Measurements from ENCODE around the gene BRIP1.
"Not testable (repeated sequence)": the region's sequence is repeated elsewhere in the genome, so short reads cannot be mapped to it uniquely, and the experiment has no call there.

BRIP1 gene

GRCh38 chr17:61862105-61862574 is 1.2 kb downstream of the BRIP1 start:
- DNase-seq = no peak

- DNase-seq = not testable (repeated sequence)
Observed at GRCh38 chr17:61860397-61860796, 2.9 kb downstream of the BRIP1 start.

- DNase-seq = no peak
Observed at GRCh38 chr17:61856035-61856434, 7.3 kb downstream of the BRIP1 start.

GRCh38 chr17:61852857-61853256 is 10.5 kb downstream of the BRIP1 start:
- no peak for DNase-seq

DNA sequence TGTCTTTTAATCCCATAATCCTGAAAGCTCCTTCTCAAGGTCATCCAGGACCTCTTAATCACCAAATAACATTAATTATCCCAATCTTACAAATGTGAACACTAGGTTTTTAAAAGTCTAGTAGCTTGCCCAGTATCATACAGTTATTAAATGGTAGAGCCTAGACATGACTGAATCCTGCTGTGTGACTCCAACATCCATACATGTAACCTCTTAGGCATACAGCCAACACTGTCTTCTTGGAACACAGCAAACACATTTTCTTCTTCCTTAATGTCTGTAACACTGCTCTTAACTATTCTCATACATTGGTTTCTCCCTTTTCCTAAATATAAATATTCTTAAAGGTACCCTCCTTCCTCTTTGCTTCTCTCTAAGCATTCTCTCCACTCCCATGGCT is 13.7 kb downstream of the BRIP1 start:
- DNase-seq = no peak

DNA sequence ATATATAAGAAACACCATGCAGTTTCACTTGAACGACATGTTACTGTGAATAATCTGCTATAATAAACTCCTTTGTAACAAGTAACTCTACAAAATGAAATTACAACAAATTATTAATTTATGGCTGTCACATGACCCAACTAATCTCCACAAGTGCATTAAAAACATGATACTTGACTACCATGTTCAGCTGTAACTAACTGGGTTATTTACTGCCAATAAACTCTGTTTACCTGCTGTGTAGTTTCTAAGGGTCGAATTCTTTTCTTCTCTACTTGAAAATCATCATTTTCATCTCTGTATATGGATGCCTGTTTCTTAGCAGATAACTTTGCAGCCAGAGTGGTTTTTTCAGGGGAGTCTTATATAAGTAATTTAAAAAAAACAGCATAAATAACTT is 14.4 kb downstream of the BRIP1 start:
- DNase-seq = no peak

DNA sequence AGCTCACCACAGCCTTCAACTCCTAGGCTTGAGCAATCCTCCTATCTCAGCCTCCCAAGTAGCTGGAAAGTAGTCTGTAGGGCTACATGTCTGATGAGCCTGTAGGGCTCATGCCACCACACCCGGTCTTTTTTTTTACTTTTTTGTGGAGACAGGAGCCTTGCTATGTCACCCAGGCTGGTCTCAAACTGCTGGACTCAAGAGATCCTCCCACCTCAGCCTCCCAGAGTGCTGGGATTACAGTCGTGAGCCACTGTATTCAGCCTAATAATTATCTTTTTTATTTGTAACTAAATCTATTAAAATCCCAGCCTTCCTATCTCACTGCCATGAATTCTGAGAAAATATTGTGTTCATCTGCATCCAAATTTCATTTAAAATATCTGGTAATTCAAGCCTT is 15.1 kb downstream of the BRIP1 start:
- no peak for DNase-seq

- DNase-seq = no peak
Observed at GRCh38 chr17:61847659-61848058, 15.7 kb downstream of the BRIP1 start.

DNA sequence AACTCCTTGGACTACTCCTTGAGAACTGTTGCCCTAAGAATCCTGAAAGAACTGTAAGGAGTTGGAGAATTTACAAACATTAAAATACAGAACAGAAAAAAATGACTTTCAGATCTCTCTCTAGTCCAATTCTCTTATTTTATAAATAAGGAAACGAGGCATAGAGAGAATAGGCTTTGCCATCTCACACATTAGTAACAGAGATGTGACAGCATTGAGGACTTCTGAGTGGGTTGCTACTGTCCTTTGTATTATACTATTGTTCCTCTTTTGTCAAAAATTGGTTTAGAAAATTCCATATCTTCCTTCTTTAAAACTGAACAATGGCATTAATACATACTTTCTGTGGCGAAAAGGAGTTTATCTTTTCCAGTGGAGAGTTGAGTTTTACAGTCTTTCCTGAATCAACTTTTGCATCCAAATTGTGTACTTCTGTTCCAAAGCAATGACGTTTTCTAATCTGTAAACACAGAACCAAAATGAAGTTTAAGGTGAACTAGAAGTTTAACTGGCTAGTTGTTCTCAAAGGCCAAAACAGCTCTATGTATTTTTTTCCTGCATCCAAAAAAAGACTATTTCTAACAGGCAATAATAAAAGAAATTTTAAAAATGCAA is 16.5 kb downstream of the BRIP1 start:
- DNase-seq = no peak

DNA sequence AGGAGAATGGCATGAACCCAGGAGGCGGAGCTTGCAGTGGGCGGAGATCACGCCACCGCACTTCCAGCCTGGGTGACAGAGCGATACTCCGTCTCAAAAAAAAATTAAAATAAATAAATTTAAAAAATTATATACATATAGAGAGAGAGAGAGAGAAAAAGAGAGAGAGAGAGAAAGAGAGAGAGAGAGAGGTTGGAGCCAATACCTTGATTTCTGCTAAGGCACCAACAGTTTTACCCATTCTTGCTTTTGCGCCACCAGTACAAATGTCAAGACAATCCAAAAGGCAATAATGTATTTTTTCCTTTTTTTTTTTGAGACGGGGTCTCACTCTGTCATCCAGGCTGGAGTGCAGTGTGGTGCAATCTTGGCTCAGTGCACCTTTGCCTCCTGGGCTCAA is 17.2 kb downstream of the BRIP1 start:
- DNase-seq = no peak

- no peak for DNase-seq
Observed at GRCh38 chr17:61843435-61843834, 19.9 kb downstream of the BRIP1 start.

- no peak for DNase-seq
Observed at GRCh38 chr17:61842899-61843298, 20.4 kb downstream of the BRIP1 start.

GRCh38 chr17:61839300-61839786 is 24.0 kb downstream of the BRIP1 start:
- no peak for DNase-seq

DNA sequence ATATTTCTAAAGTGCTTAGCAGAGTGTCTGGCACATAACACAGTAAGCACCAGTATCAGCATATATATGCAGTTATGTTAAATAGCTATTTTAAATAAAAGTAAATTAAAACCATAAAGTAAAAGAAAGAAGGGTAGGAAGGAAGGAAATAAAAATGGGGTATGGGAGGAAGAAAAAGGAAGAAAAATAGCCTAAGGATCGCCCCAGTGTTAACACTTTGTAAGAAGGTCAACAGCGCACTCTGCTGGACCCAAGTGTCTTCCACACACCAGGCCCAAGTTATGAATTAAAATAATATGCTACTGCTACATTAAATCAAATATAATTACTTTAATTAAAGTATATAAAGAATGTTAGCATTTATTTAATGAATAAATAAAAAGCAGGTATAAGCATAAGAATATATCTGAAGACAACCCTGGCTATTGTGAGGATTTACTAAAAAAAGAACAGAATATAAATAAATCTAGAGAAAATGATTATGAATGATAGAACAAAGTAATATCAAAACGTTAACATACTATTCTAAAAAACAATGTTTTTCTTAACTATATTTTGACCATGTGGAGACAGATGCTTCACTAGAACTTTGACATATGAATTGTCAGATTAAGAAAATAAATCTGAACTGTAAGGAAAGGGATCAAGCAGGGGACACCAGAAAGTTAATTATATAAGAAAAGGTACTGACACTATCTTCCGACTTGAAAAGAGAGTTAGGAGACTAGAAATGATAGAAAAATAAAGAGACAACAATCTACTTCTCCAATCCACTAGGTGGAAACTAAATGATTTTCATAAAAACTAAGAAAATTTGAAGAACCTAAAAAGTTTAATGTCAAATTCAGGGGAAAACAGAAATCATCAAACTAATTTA is 25.9 kb downstream of the BRIP1 start:
- DNase-seq = peak; percentile 64

DNA sequence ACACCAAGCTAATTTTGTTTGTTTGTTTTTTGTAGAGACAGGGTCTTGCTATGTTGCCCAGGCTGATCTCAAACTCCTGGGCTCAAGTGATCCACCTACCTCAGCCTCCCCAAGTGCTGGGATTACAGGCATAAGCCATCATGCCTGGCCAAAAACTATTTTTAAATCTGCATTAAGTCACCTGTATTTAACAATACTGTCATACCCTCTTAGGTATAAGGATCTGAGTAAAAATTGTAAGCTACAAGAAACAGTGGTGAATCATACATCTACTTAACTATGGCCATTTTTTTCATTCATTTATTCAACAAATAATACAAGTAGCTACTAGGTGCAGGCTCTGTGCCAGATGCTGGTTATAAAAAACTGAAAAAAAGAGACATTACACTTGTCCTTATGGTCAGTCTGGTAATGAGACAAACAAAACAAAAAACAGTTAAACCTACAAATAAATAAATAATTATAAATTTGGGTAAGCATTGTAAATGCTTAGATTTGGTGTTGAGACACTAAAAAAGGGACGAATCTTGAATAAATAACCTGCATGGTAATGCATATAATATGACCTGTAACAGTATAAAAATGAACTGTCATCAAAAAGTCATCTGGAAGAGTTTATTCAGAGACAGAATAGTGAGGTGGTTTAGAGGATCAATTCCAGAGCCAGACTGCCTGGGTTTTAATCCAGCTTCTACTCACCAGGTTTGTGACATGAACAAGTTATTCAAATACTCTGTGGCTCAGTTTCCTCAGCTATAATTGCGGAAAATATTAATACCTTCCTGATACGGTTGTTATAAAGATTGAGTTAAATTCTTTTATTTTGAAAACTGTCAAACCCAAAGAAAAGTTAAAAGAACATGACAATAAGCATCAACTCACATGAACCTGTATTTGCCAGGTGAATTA is 26.8 kb downstream of the BRIP1 start:
- DNase-seq = no peak

DNA sequence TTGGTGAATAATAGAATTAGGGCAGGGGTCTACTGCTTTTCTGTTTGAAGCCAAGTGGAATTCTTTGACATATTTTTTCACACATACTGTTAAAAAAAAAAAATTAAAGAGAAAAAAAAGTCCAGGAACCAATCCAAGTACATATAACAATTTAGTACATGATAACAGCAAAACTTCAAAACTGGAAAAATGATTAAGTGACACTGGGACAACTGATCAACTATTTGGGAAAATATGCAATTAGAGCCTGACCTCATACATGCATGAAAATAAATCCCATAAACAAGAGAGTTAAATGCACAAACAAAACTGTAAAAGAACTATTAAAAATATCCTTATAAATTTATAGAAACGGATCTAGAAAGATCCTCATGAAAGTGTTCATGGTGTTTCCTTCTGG is 27.7 kb downstream of the BRIP1 start:
- no peak for DNase-seq

GRCh38 chr17:61834610-61835009 is 28.7 kb downstream of the BRIP1 start:
- DNase-seq = no peak

- DNase-seq = no peak
Observed at GRCh38 chr17:61833536-61834193, 29.7 kb downstream of the BRIP1 start.

DNA sequence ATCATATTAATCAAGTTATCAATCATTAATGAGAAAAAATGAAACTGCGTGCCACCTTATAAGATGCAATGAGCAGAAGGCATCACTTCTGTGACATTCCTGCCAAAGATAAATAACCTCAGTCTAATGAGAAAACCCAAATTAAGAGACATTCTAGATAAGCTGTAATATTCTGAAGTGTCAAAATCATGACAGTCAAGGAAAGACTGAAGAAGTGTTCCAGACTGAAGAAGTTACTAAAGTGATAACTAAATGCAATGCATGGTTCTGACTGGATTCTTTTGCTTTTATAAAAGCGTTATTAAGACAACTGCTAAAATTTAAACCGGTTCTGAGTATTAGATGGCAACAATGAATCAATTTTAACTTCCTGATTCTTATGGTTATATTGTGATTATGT is 30.9 kb downstream of the BRIP1 start:
- no peak for DNase-seq

DNA sequence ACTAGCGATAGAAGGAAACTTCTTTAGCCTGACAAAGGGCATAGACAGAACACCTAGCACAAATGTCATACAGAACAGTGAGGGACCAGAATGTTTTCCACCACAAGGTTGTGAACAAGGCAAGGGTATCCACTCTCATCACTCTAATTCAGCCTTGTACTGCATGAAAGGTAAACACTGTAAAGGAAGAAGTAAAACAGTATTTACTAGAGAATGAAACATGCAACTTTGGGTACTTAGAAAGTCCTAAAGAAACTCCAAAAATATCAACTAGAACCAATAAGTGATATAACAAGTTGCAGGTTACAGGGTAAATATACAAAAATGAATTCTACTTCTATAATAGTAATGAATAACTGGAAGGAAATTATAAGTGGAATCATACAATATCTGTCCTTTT is 32.2 kb downstream of the BRIP1 start:
- DNase-seq = no peak

GRCh38 chr17:61828694-61829093 is 34.6 kb downstream of the BRIP1 start:
- no peak for DNase-seq

- DNase-seq = no peak
Observed at GRCh38 chr17:61827649-61828395, 35.5 kb downstream of the BRIP1 start.
